ENCODE measurements around the gene CST4. TPM values are rescaled to one million over a fixed set of nuclear protein-coding genes. Genes with fewer than 3 reads are reported as not detected.
A peak's percentile ranks its signal among the peaks of the same experiment; 100 is the strongest.
"Not testable (repeated sequence)": the region's sequence is repeated elsewhere in the genome, so short reads cannot be mapped to it uniquely, and the experiment has no call there.

The CST4 gene
- polyA plus RNA-seq, 1 donor = not detected

DNA sequence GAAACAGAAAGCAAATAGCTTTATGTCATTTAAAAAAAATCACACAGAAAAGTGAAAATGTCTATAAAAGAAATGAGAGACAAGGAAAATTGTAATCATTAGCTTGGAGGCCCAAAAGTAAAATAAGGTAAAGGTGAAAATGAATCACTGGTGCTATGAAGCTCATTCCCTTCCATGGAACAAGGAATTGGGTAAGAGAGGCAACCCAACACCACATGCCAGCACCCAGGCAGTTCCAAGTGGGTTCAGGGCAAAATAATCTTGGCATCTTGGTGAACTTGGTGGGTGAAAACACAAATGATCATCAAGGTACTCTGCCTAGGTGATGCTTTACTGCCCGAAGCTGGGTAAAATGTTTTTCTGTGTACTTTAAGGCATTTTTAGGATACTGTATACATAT is 16.7 kb downstream of the CST4 start:
- no peaks in the 10 kb centered on the region for H3K9me3 ChIP-seq (ENCODE audit: control insufficient read depth, low read depth, low read length)
- no peak for DNase-seq
- no CpG with 5 or more reads among the region's 1 CpG for WGBS (ENCODE audit: insufficient coverage, low lambda C conversion rate)
- no peaks in the 10 kb centered on the region for H3K36me3 ChIP-seq (ENCODE audit: control insufficient read depth, insufficient read depth, low read length)
- H3K4me1 ChIP-seq (ENCODE audit: control insufficient read depth, insufficient read depth, low read length) = no peaks in the 10 kb centered on the region
- H3K27ac ChIP-seq (ENCODE audit: low read length) = no peak overlapping the region
- H3K4me3 ChIP-seq (ENCODE audit: low read length) = no peak overlapping the region
- H3K27me3 ChIP-seq (ENCODE audit: control insufficient read depth, insufficient read depth, low read length) = no peaks in the 10 kb centered on the region

DNA sequence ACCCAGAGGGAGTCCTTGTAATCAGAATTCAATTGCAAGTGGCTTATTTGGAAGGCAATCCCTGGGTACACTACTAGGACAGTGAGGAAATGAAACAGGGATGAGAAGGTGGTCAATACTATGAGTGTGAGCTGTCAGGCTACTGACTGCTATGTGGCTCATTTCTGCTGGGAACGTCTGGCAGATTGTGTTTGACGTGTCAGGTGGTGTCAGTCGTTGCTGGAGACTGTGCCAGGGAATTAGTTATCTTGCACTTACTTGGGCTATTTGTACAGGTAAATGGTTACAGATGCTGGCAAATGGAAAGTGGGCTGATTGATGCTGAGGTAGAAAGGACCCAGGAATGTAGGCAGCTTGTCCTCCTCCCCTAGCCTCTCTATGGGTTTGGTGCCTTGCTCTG is 17.4 kb downstream of the CST4 start:
- H3K27me3 ChIP-seq (ENCODE audit: control insufficient read depth, insufficient read depth, low read length) = no peaks in the 10 kb centered on the region
- no peaks in the 10 kb centered on the region for H3K9me3 ChIP-seq (ENCODE audit: control insufficient read depth, low read depth, low read length)
- no peak for DNase-seq
- no peak overlapping the region for H3K27ac ChIP-seq (ENCODE audit: low read length)
- H3K36me3 ChIP-seq (ENCODE audit: control insufficient read depth, insufficient read depth, low read length) = no peaks in the 10 kb centered on the region
- WGBS (ENCODE audit: insufficient coverage, low lambda C conversion rate) = no CpG with 5 or more reads among the region's 3 CpGs
- H3K4me1 ChIP-seq (ENCODE audit: control insufficient read depth, insufficient read depth, low read length) = no peaks in the 10 kb centered on the region
- H3K4me3 ChIP-seq (ENCODE audit: low read length) = no peak overlapping the region

DNA sequence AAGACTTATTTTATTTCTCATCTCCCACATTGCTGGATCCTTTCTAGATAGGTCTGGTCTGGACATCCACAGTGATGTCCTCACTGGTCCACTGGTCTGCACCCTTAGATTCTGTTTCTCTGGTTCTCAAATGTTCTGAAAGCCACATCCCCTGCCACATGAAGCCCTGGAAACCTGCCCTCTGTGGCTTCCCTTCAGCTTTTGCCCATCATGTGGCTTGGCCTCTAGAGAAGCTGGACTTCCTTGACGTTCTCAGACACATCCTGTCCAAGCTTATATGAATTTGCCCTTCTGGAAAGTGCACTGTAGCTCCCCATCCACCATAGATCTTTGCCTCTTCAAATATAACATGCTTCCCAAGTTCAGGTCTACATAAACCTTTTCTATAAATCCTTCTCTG is 18.5 kb downstream of the CST4 start:
- Histone ChIP-seq H3K27ac (ENCODE audit: low read length) (no peak overlapping the region), H3K9me3 (ENCODE audit: control insufficient read depth, low read depth, low read length) (no peaks in the 10 kb centered on the region), H3K4me1 (ENCODE audit: control insufficient read depth, insufficient read depth, low read length) (no peaks in the 10 kb centered on the region), H3K27me3 (ENCODE audit: control insufficient read depth, insufficient read depth, low read length) (no peaks in the 10 kb centered on the region), H3K36me3 (ENCODE audit: control insufficient read depth, insufficient read depth, low read length) (no peaks in the 10 kb centered on the region), H3K4me3 (ENCODE audit: low read length) (no peak overlapping the region)
- WGBS (ENCODE audit: insufficient coverage, low lambda C conversion rate) = no CpG with 5 or more reads among the region's 1 CpG
- no peak for DNase-seq

DNA sequence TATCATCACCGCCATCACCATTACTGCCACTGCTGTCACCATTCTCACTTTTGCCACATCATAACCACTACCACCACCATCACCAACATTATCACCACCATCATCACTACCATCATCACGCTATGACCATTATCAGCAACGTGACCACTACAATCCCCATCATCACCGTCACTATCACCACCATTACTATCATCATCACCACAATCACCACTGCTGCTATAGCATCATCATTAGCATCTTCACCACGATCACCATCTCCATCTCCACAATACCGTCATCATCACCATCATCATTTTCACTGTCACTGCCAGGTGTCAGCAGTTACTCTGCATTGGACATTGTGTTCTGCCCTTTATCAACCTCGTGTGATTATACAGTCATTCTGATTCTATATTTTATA is 19.0 kb downstream of the CST4 start:
- no peak overlapping the region for H3K4me3 ChIP-seq (ENCODE audit: low read length)
- WGBS (ENCODE audit: insufficient coverage, low lambda C conversion rate) = 92% methylated on average over 4 of the region's 7 CpGs
- no peak for DNase-seq
- H3K36me3 ChIP-seq (ENCODE audit: control insufficient read depth, insufficient read depth, low read length) = no peaks in the 10 kb centered on the region
- no peaks in the 10 kb centered on the region for H3K9me3 ChIP-seq (ENCODE audit: control insufficient read depth, low read depth, low read length)
- H3K4me1 ChIP-seq (ENCODE audit: control insufficient read depth, insufficient read depth, low read length) = no peaks in the 10 kb centered on the region
- H3K27me3 ChIP-seq (ENCODE audit: control insufficient read depth, insufficient read depth, low read length) = no peaks in the 10 kb centered on the region
- H3K27ac ChIP-seq (ENCODE audit: low read length) = no peak overlapping the region

DNA sequence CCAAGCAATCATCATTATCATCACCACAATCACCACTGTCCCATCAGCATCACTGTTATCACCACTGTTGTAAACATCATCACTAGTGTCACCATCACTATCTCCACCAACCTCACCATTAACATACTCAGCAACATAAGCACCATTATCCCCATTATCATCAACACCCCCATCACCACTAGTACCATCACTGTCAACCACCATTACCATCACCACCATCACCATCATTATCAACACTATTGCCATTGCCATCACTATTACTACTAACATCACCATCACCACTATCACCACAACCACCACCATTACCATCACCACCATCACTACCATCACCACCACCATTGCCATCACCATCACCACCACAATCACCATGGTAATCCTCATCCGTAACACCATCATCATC is 19.5 kb downstream of the CST4 start:
- Histone ChIP-seq H3K9me3 (ENCODE audit: control insufficient read depth, low read depth, low read length) (no peaks in the 10 kb centered on the region), H3K27me3 (ENCODE audit: control insufficient read depth, insufficient read depth, low read length) (no peaks in the 10 kb centered on the region), H3K4me3 (ENCODE audit: low read length) (no peak overlapping the region), H3K27ac (ENCODE audit: low read length) (no peak overlapping the region), H3K4me1 (ENCODE audit: control insufficient read depth, insufficient read depth, low read length) (no peaks in the 10 kb centered on the region), H3K36me3 (ENCODE audit: control insufficient read depth, insufficient read depth, low read length) (no peaks in the 10 kb centered on the region)
- no CpG with 5 or more reads among the region's 1 CpG for WGBS (ENCODE audit: insufficient coverage, low lambda C conversion rate)
- no peak for DNase-seq

DNA sequence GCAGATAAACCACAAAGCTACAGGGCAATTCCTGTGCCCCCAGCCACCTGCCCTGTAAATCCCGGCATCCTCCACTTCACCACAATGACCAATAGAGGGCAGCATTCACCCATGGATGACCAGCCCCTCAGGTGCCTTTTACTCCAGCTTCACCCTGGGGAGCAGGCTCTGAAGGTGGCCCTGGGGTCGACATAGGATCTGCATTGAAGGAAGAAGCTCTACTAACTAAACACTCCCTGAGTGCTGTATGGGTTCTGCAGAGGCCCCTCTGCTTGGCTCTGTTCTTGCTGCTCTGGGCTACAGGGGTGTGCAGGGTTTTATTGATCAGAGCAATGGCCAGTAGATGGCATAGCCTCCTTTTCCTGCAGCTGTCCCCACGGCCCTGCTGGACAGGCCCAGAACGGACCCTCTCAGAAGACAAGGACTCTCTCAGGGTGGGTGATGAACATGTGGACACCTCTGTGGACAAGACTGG is 20.3 kb downstream of the CST4 start:
- H3K27me3 ChIP-seq (ENCODE audit: control insufficient read depth, insufficient read depth, low read length) = no peaks in the 10 kb centered on the region
- H3K36me3 ChIP-seq (ENCODE audit: control insufficient read depth, insufficient read depth, low read length) = no peaks in the 10 kb centered on the region
- H3K4me3 ChIP-seq (ENCODE audit: low read length) = no peak overlapping the region
- H3K4me1 ChIP-seq (ENCODE audit: control insufficient read depth, insufficient read depth, low read length) = no peaks in the 10 kb centered on the region
- H3K27ac ChIP-seq (ENCODE audit: low read length) = no peak overlapping the region
- DNase-seq = peak; percentile 41 to 47
- WGBS (ENCODE audit: insufficient coverage, low lambda C conversion rate) = 0% methylated on average over 1 of the region's 4 CpGs
- no peaks in the 10 kb centered on the region for H3K9me3 ChIP-seq (ENCODE audit: control insufficient read depth, low read depth, low read length)

DNA sequence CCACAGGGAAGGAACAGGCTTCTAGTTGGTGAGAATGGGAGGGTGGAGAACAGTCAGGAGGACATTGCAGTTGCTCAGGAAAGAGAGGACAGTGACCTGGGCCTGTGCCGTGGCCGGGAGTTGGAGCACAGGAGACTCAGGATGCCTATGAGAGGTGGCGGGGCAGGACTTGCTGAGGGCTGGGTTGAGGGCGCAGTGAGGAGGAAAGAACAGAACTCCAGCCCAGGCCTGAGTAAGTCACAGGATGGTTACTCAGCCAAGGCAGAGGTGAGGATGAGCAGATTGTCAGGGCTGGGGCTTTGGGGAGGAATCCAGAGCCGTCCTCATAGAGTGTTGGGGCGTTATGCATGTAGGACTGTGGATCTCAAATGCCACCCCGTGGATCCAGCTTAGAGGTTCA is 21.2 kb downstream of the CST4 start:
- H3K27ac ChIP-seq (ENCODE audit: low read length) = no peak overlapping the region
- no peaks in the 10 kb centered on the region for H3K4me1 ChIP-seq (ENCODE audit: control insufficient read depth, insufficient read depth, low read length)
- no peak overlapping the region for H3K4me3 ChIP-seq (ENCODE audit: low read length)
- no peaks in the 10 kb centered on the region for H3K36me3 ChIP-seq (ENCODE audit: control insufficient read depth, insufficient read depth, low read length)
- no peaks in the 10 kb centered on the region for H3K9me3 ChIP-seq (ENCODE audit: control insufficient read depth, low read depth, low read length)
- no peak for DNase-seq
- no CpG with 5 or more reads among the region's 7 CpGs for whole genome bisulfite sequencing (ENCODE audit: insufficient coverage, low lambda C conversion rate)
- no peaks in the 10 kb centered on the region for H3K27me3 ChIP-seq (ENCODE audit: control insufficient read depth, insufficient read depth, low read length)

DNA sequence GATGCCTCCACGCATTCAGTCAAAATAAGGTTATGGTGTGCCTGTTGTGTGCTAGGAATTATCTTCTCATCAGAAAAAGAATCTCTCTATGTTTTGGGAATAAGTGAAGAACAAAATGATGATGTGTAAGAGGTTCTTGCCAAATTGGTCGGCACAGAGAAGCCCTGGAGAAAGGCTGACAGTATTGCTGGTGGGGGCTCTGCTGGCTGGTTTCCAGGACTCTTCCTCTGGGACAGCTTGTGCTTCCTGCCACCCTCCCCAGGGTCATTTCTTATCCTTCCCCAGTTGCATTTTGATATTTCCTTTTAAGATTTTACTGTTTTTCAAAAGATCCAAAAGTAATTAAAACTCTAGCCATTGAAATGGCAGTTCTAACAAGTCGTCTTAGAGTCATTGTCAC is 22.1 kb downstream of the CST4 start:
- Histone ChIP-seq H3K27ac (ENCODE audit: low read length) (no peak overlapping the region), H3K4me1 (ENCODE audit: control insufficient read depth, insufficient read depth, low read length) (peaks cover 8% of the 10 kb centered on the region), H3K9me3 (ENCODE audit: control insufficient read depth, low read depth, low read length) (no peaks in the 10 kb centered on the region), H3K4me3 (ENCODE audit: low read length) (no peak overlapping the region), H3K27me3 (ENCODE audit: control insufficient read depth, insufficient read depth, low read length) (no peaks in the 10 kb centered on the region), H3K36me3 (ENCODE audit: control insufficient read depth, insufficient read depth, low read length) (no peaks in the 10 kb centered on the region)
- 100% methylated on average over 1 of the region's 3 CpGs for WGBS (ENCODE audit: insufficient coverage, low lambda C conversion rate)
- DNase-seq = no peak

DNA sequence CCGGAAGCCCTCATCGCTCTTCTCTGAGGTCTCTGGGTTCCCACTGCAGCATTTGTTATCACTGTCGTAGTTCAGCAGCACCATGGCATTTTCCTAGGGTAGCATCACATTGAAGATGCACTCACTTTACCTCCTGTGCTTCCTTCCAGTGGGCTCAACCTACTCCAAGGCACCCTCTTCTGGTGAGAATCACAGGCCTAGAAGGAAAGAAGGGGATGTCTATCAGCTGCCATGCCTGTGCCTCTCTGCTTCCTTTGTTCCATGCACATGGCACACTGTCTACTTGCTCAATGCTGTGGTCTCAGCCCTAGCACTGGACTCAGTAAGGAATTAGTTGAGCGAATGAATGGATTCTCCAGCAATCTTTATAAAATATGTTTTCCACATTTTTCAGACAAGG is 22.6 kb downstream of the CST4 start:
- Histone ChIP-seq H3K4me1 (ENCODE audit: control insufficient read depth, insufficient read depth, low read length) (peaks cover 10% of the 10 kb centered on the region), H3K4me3 (ENCODE audit: low read length) (no peak overlapping the region), H3K36me3 (ENCODE audit: control insufficient read depth, insufficient read depth, low read length) (no peaks in the 10 kb centered on the region), H3K9me3 (ENCODE audit: control insufficient read depth, low read depth, low read length) (no peaks in the 10 kb centered on the region), H3K27me3 (ENCODE audit: control insufficient read depth, insufficient read depth, low read length) (no peaks in the 10 kb centered on the region), H3K27ac (ENCODE audit: low read length) (no peak overlapping the region)
- WGBS (ENCODE audit: insufficient coverage, low lambda C conversion rate) = 80% methylated on average over 1 of the region's 4 CpGs
- DNase-seq = no peak

DNA sequence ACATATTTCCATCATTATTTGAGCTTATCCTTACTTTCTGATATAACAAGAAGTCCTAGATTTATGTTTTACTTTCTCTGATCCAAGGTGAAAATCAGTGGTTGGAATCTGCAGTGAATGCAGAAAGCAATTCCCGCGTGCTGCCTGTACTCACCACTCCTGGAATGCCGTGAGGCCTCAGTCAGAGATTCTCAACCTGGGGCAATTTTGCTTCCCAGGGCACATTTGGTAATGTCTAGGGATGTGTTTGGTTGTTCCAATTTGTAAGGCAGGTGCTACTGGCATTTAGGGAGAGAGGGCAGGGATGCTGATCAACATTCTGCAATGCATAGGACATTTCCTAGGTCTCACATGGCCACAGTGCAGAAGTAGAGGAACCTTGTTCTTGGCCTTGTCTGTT is 23.9 kb downstream of the CST4 start:
- no CpG with 5 or more reads among the region's 3 CpGs for WGBS (ENCODE audit: insufficient coverage, low lambda C conversion rate)
- H3K4me1 ChIP-seq (ENCODE audit: control insufficient read depth, insufficient read depth, low read length) = peaks cover 23% of the 10 kb centered on the region
- no peaks in the 10 kb centered on the region for H3K27me3 ChIP-seq (ENCODE audit: control insufficient read depth, insufficient read depth, low read length)
- H3K27ac ChIP-seq (ENCODE audit: low read length) = no peak overlapping the region
- no peaks in the 10 kb centered on the region for H3K36me3 ChIP-seq (ENCODE audit: control insufficient read depth, insufficient read depth, low read length)
- H3K9me3 ChIP-seq (ENCODE audit: control insufficient read depth, low read depth, low read length) = no peaks in the 10 kb centered on the region
- DNase-seq = no peak
- no peak overlapping the region for H3K4me3 ChIP-seq (ENCODE audit: low read length)

DNA sequence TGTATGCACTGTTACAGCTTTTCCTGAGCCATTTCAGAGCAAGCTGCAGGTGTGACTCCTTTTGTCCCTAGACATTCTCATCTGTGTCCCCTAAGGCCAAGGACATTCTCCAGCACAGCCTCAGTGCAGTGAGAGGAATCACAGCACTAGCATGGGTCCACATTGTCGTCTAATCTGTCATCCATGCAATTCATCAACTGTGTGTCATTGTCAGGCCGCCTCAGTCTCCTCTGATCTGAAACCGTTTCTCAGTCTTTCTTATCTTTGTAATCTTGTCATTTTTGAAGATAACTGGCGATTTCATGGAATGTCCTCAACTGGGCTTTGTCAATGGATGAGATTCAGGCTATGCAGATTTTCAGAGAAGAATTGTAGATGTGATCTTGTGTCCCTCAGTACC is 24.8 kb downstream of the CST4 start:
- 80% methylated on average over 1 of the region's 4 CpGs for WGBS (ENCODE audit: insufficient coverage, low lambda C conversion rate)
- H3K9me3 ChIP-seq (ENCODE audit: control insufficient read depth, low read depth, low read length); DNase-seq; H3K27me3 ChIP-seq (ENCODE audit: control insufficient read depth, insufficient read depth, low read length); H3K4me3 ChIP-seq (ENCODE audit: low read length); H3K36me3 ChIP-seq (ENCODE audit: control insufficient read depth, insufficient read depth, low read length); H3K27ac ChIP-seq (ENCODE audit: low read length): not testable (repeated sequence)
- H3K4me1 ChIP-seq (ENCODE audit: control insufficient read depth, insufficient read depth, low read length) = peaks cover 30% of the 10 kb centered on the region
